ENCODE measurements around the gene BFSP2. TPM values are rescaled to one million over a fixed set of nuclear protein-coding genes. Genes with fewer than 3 reads are reported as not detected.

The BFSP2 gene, protein sequence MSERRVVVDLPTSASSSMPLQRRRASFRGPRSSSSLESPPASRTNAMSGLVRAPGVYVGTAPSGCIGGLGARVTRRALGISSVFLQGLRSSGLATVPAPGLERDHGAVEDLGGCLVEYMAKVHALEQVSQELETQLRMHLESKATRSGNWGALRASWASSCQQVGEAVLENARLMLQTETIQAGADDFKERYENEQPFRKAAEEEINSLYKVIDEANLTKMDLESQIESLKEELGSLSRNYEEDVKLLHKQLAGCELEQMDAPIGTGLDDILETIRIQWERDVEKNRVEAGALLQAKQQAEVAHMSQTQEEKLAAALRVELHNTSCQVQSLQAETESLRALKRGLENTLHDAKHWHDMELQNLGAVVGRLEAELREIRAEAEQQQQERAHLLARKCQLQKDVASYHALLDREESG
- not detected in 2 replicates for total RNA-seq (2022)
- percentile 7 among the genes with signal in this experiment for Bru-seq, nascent RNA
- BruChase-seq, experiment 1, labeled RNA remaining after a 2-hour chase: percentile 4 among the genes with signal in this experiment
- percentile 1 among the genes with signal in this experiment for BruChase-seq, experiment 2, labeled RNA remaining after a 6-hour chase
- long read RNA-seq: 0 reads

DNA sequence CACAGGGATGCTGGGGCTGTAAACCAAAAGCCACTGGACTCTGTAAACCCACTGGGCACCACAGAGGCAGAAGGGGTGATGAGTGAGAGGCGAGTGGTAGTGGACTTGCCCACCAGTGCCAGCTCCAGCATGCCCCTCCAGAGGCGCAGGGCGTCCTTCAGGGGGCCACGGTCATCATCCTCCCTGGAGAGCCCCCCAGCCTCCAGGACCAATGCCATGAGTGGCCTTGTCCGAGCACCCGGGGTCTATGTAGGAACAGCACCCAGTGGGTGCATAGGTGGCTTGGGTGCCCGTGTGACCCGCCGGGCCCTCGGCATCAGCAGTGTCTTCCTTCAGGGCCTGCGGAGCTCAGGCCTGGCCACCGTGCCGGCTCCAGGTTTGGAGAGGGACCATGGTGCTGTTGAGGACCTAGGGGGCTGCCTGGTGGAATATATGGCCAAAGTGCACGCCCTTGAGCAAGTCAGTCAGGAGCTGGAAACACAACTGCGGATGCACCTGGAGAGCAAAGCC, at the start of gene BFSP2:
Gene BFSP2 (plus strand): TSS at position 51 of the 510 bp plus-strand sequence. CDS start 28 bp downstream, at position 79.
- no peak within 1 kb of the TSS for H3K27ac Mint-ChIP-seq (ENCODE audit: unreplicated experiment)

DNA sequence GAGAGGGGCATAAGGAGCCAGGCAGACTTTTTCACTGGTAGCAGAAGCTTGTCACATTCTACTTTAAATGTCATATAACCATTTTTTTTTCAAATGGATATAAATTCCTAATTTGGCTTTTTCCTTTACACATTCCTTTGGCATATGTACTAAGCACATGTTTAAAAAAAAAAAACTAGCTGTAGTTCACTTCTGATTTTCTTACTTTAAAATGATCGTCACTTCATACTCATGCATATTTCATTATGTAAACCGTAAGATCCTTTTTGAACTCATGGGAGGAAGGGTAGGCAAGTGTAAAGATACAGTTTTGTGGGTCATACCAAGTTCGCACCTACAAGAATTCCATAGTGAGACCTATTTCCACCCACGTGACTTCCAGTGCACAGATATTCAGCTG, 45.1 kb upstream of the BFSP2 start:
- Mint-ChIP-seq H3K36me3 (ENCODE audit: insufficient read depth, unreplicated experiment) (no peaks in the 10 kb centered on the region), H3K9me3 (ENCODE audit: unreplicated experiment) (no peaks in the 10 kb centered on the region), H3K27ac (ENCODE audit: unreplicated experiment) (no peak overlapping the region), H3K27me3 (ENCODE audit: insufficient read depth, unreplicated experiment) (peaks cover 4% of the 10 kb centered on the region), H3K4me3 (ENCODE audit: unreplicated experiment) (no peak overlapping the region), H3K4me1 (ENCODE audit: low read depth, unreplicated experiment) (no peaks in the 10 kb centered on the region)
- no TSS peak for BruUV-seq (replicated peaks)
- Histone ChIP-seq H3K4me3 (ENCODE audit: low read depth, low read length) (no peak overlapping the region), H3K27me3 (replicated peaks; ENCODE audit: control insufficient read depth, insufficient read depth, low read length) (peaks cover 1% of the 10 kb centered on the region; the same call in 1 of the 2 replicates), H3K9me3 (peaks cover 9% of the 10 kb centered on the region; the same call in 1 of the 2 replicates), H3K4me1 (no peaks in the 10 kb centered on the region), H3K36me3 (ENCODE audit: control insufficient read depth, insufficient read depth, low read length) (no peaks in the 10 kb centered on the region)
- DNase-seq: no peak
- POLR2A ChIA-PET: no interaction called here
- intact Hi-C loops (cut with micrococcal nuclease; ENCODE audit: unreplicated experiment): no loop called here
- CTCF ChIA-PET: no interaction called here
- TF ChIP-seq, protein P1, sequence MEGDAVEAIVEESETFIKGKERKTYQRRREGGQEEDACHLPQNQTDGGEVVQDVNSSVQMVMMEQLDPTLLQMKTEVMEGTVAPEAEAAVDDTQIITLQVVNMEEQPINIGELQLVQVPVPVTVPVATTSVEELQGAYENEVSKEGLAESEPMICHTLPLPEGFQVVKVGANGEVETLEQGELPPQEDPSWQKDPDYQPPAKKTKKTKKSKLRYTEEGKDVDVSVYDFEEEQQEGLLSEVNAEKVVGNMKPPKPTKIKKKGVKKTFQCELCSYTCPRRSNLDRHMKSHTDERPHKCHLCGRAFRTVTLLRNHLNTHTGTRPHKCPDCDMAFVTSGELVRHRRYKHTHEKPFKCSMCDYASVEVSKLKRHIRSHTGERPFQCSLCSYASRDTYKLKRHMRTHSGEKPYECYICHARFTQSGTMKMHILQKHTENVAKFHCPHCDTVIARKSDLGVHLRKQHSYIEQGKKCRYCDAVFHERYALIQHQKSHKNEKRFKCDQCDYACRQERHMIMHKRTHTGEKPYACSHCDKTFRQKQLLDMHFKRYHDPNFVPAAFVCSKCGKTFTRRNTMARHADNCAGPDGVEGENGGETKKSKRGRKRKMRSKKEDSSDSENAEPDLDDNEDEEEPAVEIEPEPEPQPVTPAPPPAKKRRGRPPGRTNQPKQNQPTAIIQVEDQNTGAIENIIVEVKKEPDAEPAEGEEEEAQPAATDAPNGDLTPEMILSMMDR (IDR thresholded peaks at IDR 0.05; ENCODE audit: insufficient read depth in 1 of 2, low read depth in 1 of 2, low read length in 1 of 2, severe bottlenecking in 1 of 2, unreplicated experiment in 1 of 2): no peak

More for the DNA sequence above, at the start of gene BFSP2:
- Histone ChIP-seq H3K9me3 (no peaks in the 10 kb centered on the region), H3K27me3 (replicated peaks; ENCODE audit: control insufficient read depth, insufficient read depth, low read length) (no peaks in the 10 kb centered on the region; the same call in 1 of the 2 replicates), H3K36me3 (ENCODE audit: control insufficient read depth, insufficient read depth, low read length) (no peaks in the 10 kb centered on the region), H3K4me1 (no peaks in the 10 kb centered on the region), H3K4me3 (ENCODE audit: low read depth, low read length) (no peak within 1 kb of the TSS)
- Mint-ChIP-seq H3K4me1 (ENCODE audit: low read depth, unreplicated experiment) (no peaks in the 10 kb centered on the region), H3K4me3 (ENCODE audit: unreplicated experiment) (no peak within 1 kb of the TSS), H3K27me3 (ENCODE audit: insufficient read depth, unreplicated experiment) (no peaks in the 10 kb centered on the region), H3K9me3 (ENCODE audit: unreplicated experiment) (no peaks in the 10 kb centered on the region), H3K36me3 (ENCODE audit: insufficient read depth, unreplicated experiment) (no peaks in the 10 kb centered on the region)
- intact Hi-C loops (cut with micrococcal nuclease; ENCODE audit: unreplicated experiment): no loop called here
- CTCF ChIA-PET: no interaction called here
- POLR2A ChIA-PET: no interaction called here
- TF ChIP-seq, protein P1 (IDR thresholded peaks at IDR 0.05; ENCODE audit: insufficient read depth in 1 of 2, low read depth in 1 of 2, low read length in 1 of 2, severe bottlenecking in 1 of 2, unreplicated experiment in 1 of 2): no peak
- DNase-seq: no peak
- BruUV-seq (replicated peaks): no TSS peak

DNA sequence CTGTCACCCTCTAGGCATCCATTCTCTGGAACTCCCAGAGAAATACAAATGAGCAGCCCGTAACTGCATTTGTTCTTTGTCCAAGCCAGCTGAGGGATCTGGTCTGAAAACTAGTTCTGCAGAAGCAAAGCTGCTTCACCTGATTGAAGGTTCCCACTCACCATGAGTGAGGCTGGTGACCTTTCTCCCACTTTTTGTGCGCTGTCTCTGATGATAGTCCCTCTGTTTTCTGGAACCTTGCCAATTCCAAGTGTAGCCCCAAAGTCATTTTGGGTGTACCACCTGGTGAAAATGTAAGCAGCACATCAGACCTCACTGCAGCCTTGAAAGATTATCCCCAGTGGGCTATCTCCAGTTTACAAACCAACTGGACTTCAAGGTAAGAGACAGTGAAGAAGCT, 39.4 kb upstream of the BFSP2 start:
- DNase-seq: no peak
- H3K4me1 ChIP-seq: no peaks in the 10 kb centered on the region
- H3K9me3 Mint-ChIP-seq (ENCODE audit: unreplicated experiment): no peaks in the 10 kb centered on the region
- ChIA-PET POLR2A (no interaction called here), CTCF (no interaction called here)
- peaks cover 9% of the 10 kb centered on the region for H3K27me3 Mint-ChIP-seq (ENCODE audit: insufficient read depth, unreplicated experiment)
- H3K4me3 ChIP-seq (ENCODE audit: low read depth, low read length): no peak overlapping the region
- no peak overlapping the region for H3K4me3 Mint-ChIP-seq (ENCODE audit: unreplicated experiment)
- peaks cover 9% of the 10 kb centered on the region; the same call in 1 of the 2 replicates for H3K9me3 ChIP-seq
- TF ChIP-seq, protein P1 (IDR thresholded peaks at IDR 0.05; ENCODE audit: insufficient read depth in 1 of 2, low read depth in 1 of 2, low read length in 1 of 2, severe bottlenecking in 1 of 2, unreplicated experiment in 1 of 2): no peak
- no TSS peak for BruUV-seq (replicated peaks)
- no peaks in the 10 kb centered on the region for H3K36me3 Mint-ChIP-seq (ENCODE audit: insufficient read depth, unreplicated experiment)
- intact Hi-C loops (cut with micrococcal nuclease; ENCODE audit: unreplicated experiment): no loop called here
- no peak overlapping the region for H3K27ac Mint-ChIP-seq (ENCODE audit: unreplicated experiment)
- H3K36me3 ChIP-seq (ENCODE audit: control insufficient read depth, insufficient read depth, low read length): no peaks in the 10 kb centered on the region
- H3K27me3 ChIP-seq (replicated peaks; ENCODE audit: control insufficient read depth, insufficient read depth, low read length): no peaks in the 10 kb centered on the region
- H3K4me1 Mint-ChIP-seq (ENCODE audit: low read depth, unreplicated experiment): no peaks in the 10 kb centered on the region

All from Caco-2 (cell line).